ENCODE measurements around the gene MYF6. TPM values are rescaled to one million over a fixed set of nuclear protein-coding genes. Genes with fewer than 3 reads are reported as not detected.
A peak's percentile ranks its signal among the peaks of the same experiment; 100 is the strongest.

The MYF6 gene
- total and polyA plus RNA-seq, 2 of the 8 experiments (the other 6 are each of a cell fraction or from before 2014, with no cell fraction given): 0.39 TPM; not detected in 1

GRCh38 chr12:80702889-80703805 lies 4.3 kb upstream of the MYF6 start:
- CTCF ChIA-PET (ENCODE audit: partially characterized antibody): interaction anchor here (1.1 to 1.6 kb wide), 4 partner anchors 9 to 58 kb away, joined by 3 to 5 read pairs (median 4); no protein-coding TSS in a partner anchor
- POLR2A ChIA-PET (ENCODE audit: partially characterized antibody): interaction anchor here (0.7 kb wide), 1 partner anchor 59 kb away, joined by 3 read pairs; no protein-coding TSS in a partner anchor
- peak; percentile 66 for FAIRE-seq

More at GRCh38 chr12:80702889-80703805, 4.3 kb upstream of the MYF6 start:
- no peak overlapping the region for H4K8ac ChIP-seq (ENCODE audit: extremely low read depth, insufficient read depth, low read length)
- no peak overlapping the region for H2BK5ac ChIP-seq (ENCODE audit: low read depth, low read length)
- H3K9me3 ChIP-seq (ENCODE audit: insufficient read depth in 2 of 2, low read depth in 1 of 2, low read length in 1 of 2): no peaks in the 10 kb centered on the region
- H2BK20ac ChIP-seq (ENCODE audit: low read length): no peak overlapping the region
- H3K56ac ChIP-seq (replicated peaks; ENCODE audit: insufficient read length, low read depth, low read length): no peak overlapping the region
- no peak overlapping the region for H2BK15ac ChIP-seq (ENCODE audit: low read length)
- peaks cover 0 to 9% (median 4%) of the 10 kb centered on the region in 4 experiments for H3K4me1 ChIP-seq (replicated peaks in 1 of 4; ENCODE audit: control insufficient read depth in 3 of 4, insufficient read depth in 4 of 4, low read length in 3 of 4)
- H3K79me1 ChIP-seq (ENCODE audit: low read depth, low read length): no peaks in the 10 kb centered on the region
- peaks cover 21 to 35% (median 29%) of the 10 kb centered on the region in 4 experiments for H3K27me3 ChIP-seq (replicated peaks in 1 of 4; ENCODE audit: control insufficient read depth in 3 of 4, extremely low read depth in 1 of 4, insufficient read depth in 3 of 4, low read length in 3 of 4)
- no peaks in the 10 kb centered on the region for H3K79me2 ChIP-seq (ENCODE audit: control insufficient read depth in 1 of 2, insufficient read depth in 2 of 2, low read length in 2 of 2)
- peaks cover 0 to 2% of the 10 kb centered on the region in 2 experiments for H4K20me1 ChIP-seq (replicated peaks in 1 of 2; ENCODE audit: control insufficient read depth in 1 of 2, insufficient read depth in 2 of 2, low read length in 2 of 2)
- H3K4ac ChIP-seq (replicated peaks; ENCODE audit: insufficient read length, low read depth, low read length): no peak overlapping the region
- H3K4me2 ChIP-seq (ENCODE audit: insufficient read depth in 1 of 2, low read depth in 2 of 2, low read length in 2 of 2): 0 out of 4 replicates have a peak overlapping the region, but pooled peaks have one; percentile 4 to 32
- H3K18ac ChIP-seq (ENCODE audit: extremely low read depth, low read length): no peak overlapping the region
- no peaks in the 10 kb centered on the region; the same call in 1 of the 2 replicates for H3K23me2 ChIP-seq (ENCODE audit: low read depth, low read length)
- no peak overlapping the region for H4K91ac ChIP-seq (replicated peaks; ENCODE audit: insufficient read length, low read length)
- H3K9ac ChIP-seq (replicated peaks in 1 of 4; ENCODE audit: extremely low read depth in 1 of 4, low read depth in 3 of 4, low read length in 3 of 4): no peak overlapping the region; a peak in 2 of 7 replicates
- no peak overlapping the region for H2AK5ac ChIP-seq (ENCODE audit: low read depth, low read length)
- H3K36me3 ChIP-seq (ENCODE audit: control insufficient read depth in 2 of 4, insufficient read depth in 4 of 4, low read length in 3 of 4): no peaks in the 10 kb centered on the region
- no peak for DNase-seq (ENCODE audit: low read depth in 1 of 2, low spot score in 2 of 2)
- no peak overlapping the region for H3K14ac ChIP-seq (ENCODE audit: insufficient read length)
- no peak overlapping the region for H4K5ac ChIP-seq (ENCODE audit: insufficient read length, low read depth, low read length)
- no peak overlapping the region for H2BK120ac ChIP-seq (replicated peaks; ENCODE audit: low read depth, low read length)
- 60% methylated on average over 12 of the region's 12 CpGs; no CpG with 5 or more reads in 1 of the 2 experiments for WGBS, 2 experiments (ENCODE audit: extremely low coverage in 1 of 2, insufficient coverage in 1 of 2, insufficient read length in 1 of 2, insufficient replicate concordance in 2 of 2, low coverage in 1 of 2, low lambda C conversion rate in 2 of 2, missing lambda C conversion rate in 1 of 2)
- peak overlapping the region; percentile 67; the same call in 1 of the 2 replicates for H2AFZ ChIP-seq (ENCODE audit: low read length)
- no peak overlapping the region for H3K23ac ChIP-seq (ENCODE audit: insufficient read length)
- H3K27ac ChIP-seq (ENCODE audit: low read depth, low read length): no peak overlapping the region
- no peak overlapping the region for H2BK12ac ChIP-seq (ENCODE audit: low read depth, low read length)
- TF ChIP-seq SUZ12 (IDR thresholded peaks at IDR 0.05; ENCODE audit: low read length): 0 out of 2 replicates have a peak, but pooled peaks have one; percentile 25
- no peak for TF ChIP-seq POU5F1 (IDR thresholded peaks at IDR 0.05; ENCODE audit: low read depth, low read length)
- no peak overlapping the region; a peak in 2 of 8 replicates for H3K4me3 ChIP-seq (ENCODE audit: extremely low read depth in 1 of 4, insufficient read depth in 2 of 4, low read depth in 3 of 4, low read length in 4 of 4)

Data from H1 (cell line).